ENCODE results near the gene SLC39A11. TPM values are rescaled to one million over a fixed set of nuclear protein-coding genes. Genes with fewer than 3 reads are reported as not detected.

SLC39A11 gene
- total RNA-seq, 1 experiment from 2014 or later = 15.8 TPM

DNA sequence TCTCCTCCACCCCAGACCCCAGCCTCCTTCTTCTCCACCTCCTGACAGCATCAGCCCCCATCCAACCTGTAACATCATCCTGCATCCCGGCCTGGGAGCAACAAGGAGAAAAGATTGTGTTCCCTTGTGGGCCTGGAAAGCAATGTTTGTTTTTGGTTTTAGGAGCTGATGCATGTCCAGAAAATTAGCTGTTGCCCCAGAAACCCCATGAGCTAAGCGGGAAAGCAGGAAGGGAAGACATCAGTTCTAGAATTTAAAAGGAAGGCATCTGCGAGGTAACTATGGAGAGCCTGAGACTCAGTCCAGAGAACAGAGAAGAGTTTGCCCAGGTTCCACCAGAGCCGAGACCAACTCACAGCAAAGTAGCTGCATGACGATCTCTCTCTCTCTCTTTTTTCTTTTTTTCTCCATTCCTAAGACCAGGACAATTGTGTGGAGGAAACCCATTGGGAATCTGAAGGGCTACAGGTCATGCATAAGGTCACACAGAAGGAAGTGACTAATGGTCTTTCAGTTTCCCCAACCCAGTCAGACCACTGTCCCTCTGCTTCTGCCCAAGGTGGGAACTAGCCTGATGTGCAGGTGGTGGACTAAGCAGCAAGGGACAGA, 124.4 kb downstream of the SLC39A11 start:
- Mint-ChIP-seq H3K4me3 (ENCODE audit: unreplicated experiment) (no peak overlapping the region), H3K9me3 (ENCODE audit: unreplicated experiment) (no peaks in the 10 kb centered on the region), H3K4me1 (ENCODE audit: insufficient read depth, unreplicated experiment) (no peaks in the 10 kb centered on the region), H3K27me3 (ENCODE audit: insufficient read depth, unreplicated experiment) (no peaks in the 10 kb centered on the region), H3K36me3 (ENCODE audit: insufficient read depth, unreplicated experiment) (no peaks in the 10 kb centered on the region), H3K27ac (ENCODE audit: low read depth, unreplicated experiment) (no peak overlapping the region)
- no TSS peak for BruUV-seq (replicated peaks)
- intact Hi-C loops (cut with micrococcal nuclease) = no loop called here
- CTCF ChIA-PET = interaction anchor here (1.1 kb wide), 1 partner anchor 18 kb away, joined by 3 read pairs; no protein-coding TSS in a partner anchor
- POLR2A ChIA-PET = interaction anchor here (0.8 kb wide), 1 partner anchor 90 kb away, joined by 4 read pairs; no protein-coding TSS in a partner anchor
- TF ChIP-seq, protein P1, sequence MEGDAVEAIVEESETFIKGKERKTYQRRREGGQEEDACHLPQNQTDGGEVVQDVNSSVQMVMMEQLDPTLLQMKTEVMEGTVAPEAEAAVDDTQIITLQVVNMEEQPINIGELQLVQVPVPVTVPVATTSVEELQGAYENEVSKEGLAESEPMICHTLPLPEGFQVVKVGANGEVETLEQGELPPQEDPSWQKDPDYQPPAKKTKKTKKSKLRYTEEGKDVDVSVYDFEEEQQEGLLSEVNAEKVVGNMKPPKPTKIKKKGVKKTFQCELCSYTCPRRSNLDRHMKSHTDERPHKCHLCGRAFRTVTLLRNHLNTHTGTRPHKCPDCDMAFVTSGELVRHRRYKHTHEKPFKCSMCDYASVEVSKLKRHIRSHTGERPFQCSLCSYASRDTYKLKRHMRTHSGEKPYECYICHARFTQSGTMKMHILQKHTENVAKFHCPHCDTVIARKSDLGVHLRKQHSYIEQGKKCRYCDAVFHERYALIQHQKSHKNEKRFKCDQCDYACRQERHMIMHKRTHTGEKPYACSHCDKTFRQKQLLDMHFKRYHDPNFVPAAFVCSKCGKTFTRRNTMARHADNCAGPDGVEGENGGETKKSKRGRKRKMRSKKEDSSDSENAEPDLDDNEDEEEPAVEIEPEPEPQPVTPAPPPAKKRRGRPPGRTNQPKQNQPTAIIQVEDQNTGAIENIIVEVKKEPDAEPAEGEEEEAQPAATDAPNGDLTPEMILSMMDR (IDR thresholded peaks at IDR 0.05; ENCODE audit: unreplicated experiment) = no peak
- no peak for DNase-seq (ENCODE audit: unreplicated experiment)

DNA sequence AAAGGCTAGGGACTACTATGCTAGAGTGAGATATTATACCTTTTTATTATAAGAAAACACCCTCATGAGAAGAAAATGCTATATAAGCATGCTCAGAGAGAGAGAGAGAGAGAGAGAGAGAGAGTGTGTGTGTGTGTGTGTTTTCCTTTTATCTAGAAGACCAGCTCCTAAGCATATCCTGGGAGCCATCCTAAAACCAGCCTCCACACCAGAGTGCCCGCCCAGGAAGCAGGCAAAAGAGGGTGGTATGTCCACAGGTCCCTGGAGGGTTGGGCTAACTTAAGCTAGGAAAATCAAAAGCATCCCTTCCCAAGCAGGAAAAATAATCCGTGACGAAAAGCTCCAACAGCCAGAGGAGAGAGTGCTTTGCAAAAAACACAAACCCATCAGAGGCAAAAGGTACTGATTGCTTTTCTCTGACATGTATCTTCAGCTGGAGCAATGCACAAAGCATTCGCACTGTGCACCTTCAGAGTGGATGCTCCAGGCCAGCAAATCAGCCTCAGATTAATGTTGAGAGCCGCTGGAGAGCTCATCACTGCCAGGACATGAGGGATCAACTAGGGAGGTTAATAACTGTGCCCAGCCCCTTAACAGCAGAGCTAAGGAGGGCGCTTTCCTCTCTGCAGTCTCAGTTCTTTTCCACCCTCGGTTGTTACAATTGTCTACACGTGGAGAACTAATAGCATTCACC, 125.1 kb downstream of the SLC39A11 start:
- CTCF ChIA-PET = interaction anchor here (0.6 to 1.1 kb wide), 2 partner anchors 19 to 214 kb away, joined by 3 read pairs; no protein-coding TSS in a partner anchor

DNA sequence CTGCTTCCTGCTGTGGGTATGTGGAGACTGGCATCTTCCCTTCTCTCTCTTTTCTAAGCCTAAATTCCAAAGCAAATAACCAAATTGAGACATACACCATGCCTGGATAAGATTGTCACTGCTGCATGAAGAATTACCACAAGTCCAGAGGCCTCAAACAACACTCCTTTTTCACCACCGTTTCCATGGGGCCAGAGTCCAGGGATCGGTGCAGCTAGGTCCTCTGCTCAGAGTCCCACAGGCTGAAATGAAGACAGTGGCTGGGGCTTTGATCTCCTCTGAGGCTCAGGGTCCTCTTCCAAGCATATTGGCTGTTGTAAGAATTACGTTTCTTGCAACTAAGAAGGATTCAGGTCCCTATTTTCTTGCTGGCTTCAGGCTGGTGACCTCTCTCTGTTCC, 130.4 kb downstream of the SLC39A11 start:
- ChIA-PET CTCF (interaction anchor here (0.7 kb wide), 1 partner anchor 24 kb away, joined by 3 read pairs; no protein-coding TSS in a partner anchor), POLR2A (no interaction called here)
- TF ChIP-seq, protein P1 (IDR thresholded peaks at IDR 0.05; ENCODE audit: unreplicated experiment) = no peak
- intact Hi-C loops (cut with micrococcal nuclease) = no loop called here
- Mint-ChIP-seq H3K4me3 (ENCODE audit: unreplicated experiment) (no peak overlapping the region), H3K9me3 (ENCODE audit: unreplicated experiment) (no peaks in the 10 kb centered on the region), H3K36me3 (ENCODE audit: insufficient read depth, unreplicated experiment) (no peaks in the 10 kb centered on the region), H3K27ac (ENCODE audit: low read depth, unreplicated experiment) (no peak overlapping the region), H3K4me1 (ENCODE audit: insufficient read depth, unreplicated experiment) (no peaks in the 10 kb centered on the region), H3K27me3 (ENCODE audit: insufficient read depth, unreplicated experiment) (no peaks in the 10 kb centered on the region)
- BruUV-seq (replicated peaks) = no TSS peak
- no peak for DNase-seq (ENCODE audit: unreplicated experiment)

More for the DNA sequence above, 125.1 kb downstream of the SLC39A11 start:
- Mint-ChIP-seq H3K36me3 (ENCODE audit: insufficient read depth, unreplicated experiment) (no peaks in the 10 kb centered on the region), H3K27me3 (ENCODE audit: insufficient read depth, unreplicated experiment) (no peaks in the 10 kb centered on the region), H3K4me1 (ENCODE audit: insufficient read depth, unreplicated experiment) (no peaks in the 10 kb centered on the region), H3K9me3 (ENCODE audit: unreplicated experiment) (no peaks in the 10 kb centered on the region), H3K27ac (ENCODE audit: low read depth, unreplicated experiment) (no peak overlapping the region), H3K4me3 (ENCODE audit: unreplicated experiment) (no peak overlapping the region)
- POLR2A ChIA-PET = interaction anchor here (0.8 kb wide), 1 partner anchor 90 kb away, joined by 4 read pairs; no protein-coding TSS in a partner anchor
- TF ChIP-seq, protein P1 (IDR thresholded peaks at IDR 0.05; ENCODE audit: unreplicated experiment) = no peak
- intact Hi-C loops (cut with micrococcal nuclease) = no loop called here
- DNase-seq (ENCODE audit: unreplicated experiment) = no peak
- BruUV-seq (replicated peaks) = no TSS peak

DNA sequence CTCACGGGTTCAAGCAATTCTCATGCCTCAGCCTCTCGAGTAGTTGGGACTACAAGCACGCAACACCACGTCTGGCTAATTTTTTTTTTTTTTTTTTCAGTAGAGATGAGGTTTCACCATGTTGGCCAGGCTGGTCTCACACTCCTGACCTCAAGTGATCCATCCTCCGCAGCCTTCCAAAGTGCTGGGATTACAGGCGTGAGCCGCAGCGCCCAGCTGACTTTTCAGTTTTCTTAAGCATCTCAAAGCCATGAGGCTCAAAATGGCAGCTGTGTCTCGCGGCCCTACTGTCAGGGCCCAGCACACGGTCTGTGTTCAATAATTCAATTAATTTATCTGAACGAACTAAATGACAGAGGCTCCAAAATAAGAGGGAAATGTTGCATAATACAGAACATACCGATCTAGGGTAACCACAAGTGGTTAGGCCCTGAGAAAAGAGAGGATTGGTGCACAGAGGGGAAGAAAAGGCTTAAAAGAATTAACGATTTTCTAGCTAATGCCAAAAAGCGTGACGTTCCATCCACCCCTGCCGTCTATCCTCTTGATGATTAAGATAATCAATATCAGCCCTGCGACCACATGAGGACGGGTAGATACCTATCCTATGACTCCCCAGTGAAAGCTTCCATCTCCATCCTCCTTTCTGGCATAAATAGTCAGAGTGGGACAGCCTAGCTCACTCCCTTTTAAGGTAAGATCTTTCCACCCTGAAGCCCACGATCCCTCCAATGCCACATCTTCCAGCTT, 136.9 kb downstream of the SLC39A11 start:
- TF ChIP-seq, protein P1 (IDR thresholded peaks at IDR 0.05; ENCODE audit: unreplicated experiment) = no peak
- ChIA-PET POLR2A (no interaction called here), CTCF (interaction anchor here (0.8 to 1.4 kb wide), 3 partner anchors 10 to 139 kb away, joined by 3 to 4 read pairs (median 3); no protein-coding TSS in a partner anchor)
- H3K4me3 Mint-ChIP-seq (ENCODE audit: unreplicated experiment) = no peak overlapping the region
- H3K27ac Mint-ChIP-seq (ENCODE audit: low read depth, unreplicated experiment) = no peak overlapping the region
- H3K9me3 Mint-ChIP-seq (ENCODE audit: unreplicated experiment) = no peaks in the 10 kb centered on the region
- H3K27me3 Mint-ChIP-seq (ENCODE audit: insufficient read depth, unreplicated experiment) = no peaks in the 10 kb centered on the region
- no peak for DNase-seq (ENCODE audit: unreplicated experiment)
- H3K36me3 Mint-ChIP-seq (ENCODE audit: insufficient read depth, unreplicated experiment) = no peaks in the 10 kb centered on the region
- H3K4me1 Mint-ChIP-seq (ENCODE audit: insufficient read depth, unreplicated experiment) = no peaks in the 10 kb centered on the region
- intact Hi-C loops (cut with micrococcal nuclease) = no loop called here
- BruUV-seq (replicated peaks) = no TSS peak
